ENCODE measurements around the gene TOX2.

Gene TOX2

GRCh38 chr20:44020406-44021148 lies 105.9 kb downstream of the TOX2 start:
- no peak for FAIRE-seq

- no peak for FAIRE-seq
These were observed 106.5 kb downstream of the TOX2 start for GRCh38 chr20:44021186-44021585.

GRCh38 chr20:44021900-44022299 lies 107.2 kb downstream of the TOX2 start:
- FAIRE-seq = no peak

- FAIRE-seq = no peak
These were observed 107.8 kb downstream of the TOX2 start for GRCh38 chr20:44022464-44022863.

- no peak for FAIRE-seq
These were observed 109.1 kb downstream of the TOX2 start for GRCh38 chr20:44023515-44024371.

GRCh38 chr20:44024820-44025580 lies 110.3 kb downstream of the TOX2 start:
- no peak for FAIRE-seq

- no peak for FAIRE-seq
These were observed 111.1 kb downstream of the TOX2 start for GRCh38 chr20:44025756-44026155.

- FAIRE-seq = no peak
These were observed 112.1 kb downstream of the TOX2 start for GRCh38 chr20:44026647-44027342.

- no peak for FAIRE-seq
These were observed 112.8 kb downstream of the TOX2 start for GRCh38 chr20:44027343-44028002.

GRCh38 chr20:44028003-44028730 lies 113.5 kb downstream of the TOX2 start:
- no peak for FAIRE-seq

GRCh38 chr20:44028868-44029847 lies 114.5 kb downstream of the TOX2 start:
- no peak for FAIRE-seq

GRCh38 chr20:44029848-44030230 lies 115.2 kb downstream of the TOX2 start:
- FAIRE-seq = no peak

GRCh38 chr20:44030394-44030793 lies 115.7 kb downstream of the TOX2 start:
- no peak for FAIRE-seq

- no peak for FAIRE-seq
These were observed 116.4 kb downstream of the TOX2 start for GRCh38 chr20:44031001-44031574.

- FAIRE-seq = no peak
These were observed 117.3 kb downstream of the TOX2 start for GRCh38 chr20:44031781-44032582.

- FAIRE-seq = no peak
These were observed 118.1 kb downstream of the TOX2 start for GRCh38 chr20:44032583-44033331.

- no peak for FAIRE-seq
These were observed 118.7 kb downstream of the TOX2 start for GRCh38 chr20:44033344-44033743.

- no peak for FAIRE-seq
These were observed 119.2 kb downstream of the TOX2 start for GRCh38 chr20:44033873-44034272.

Data from G401.6 (cell line).